Skin epidermis (tissue), 12 donors: Measurements from ENCODE around the gene HHATL.

ENCODE experiments used
- H3K27ac ChIP-seq, 21 experiments: fragments of 200-600 bp; sonication (generic) in 11 of 21; one replicate each; pipeline ENCODE4 v1.5.0; 2020; ENCODE audit warnings: mild to moderate bottlenecking in 3 of 21, inconsistent platforms in 2 of 21, moderate library complexity in 2 of 21
- H3K4me3 ChIP-seq, 7 experiments: fragments of 200-600 bp; sonication (generic) in 2 of 7; one replicate each; pipeline ENCODE4 v1.5.0; 2020; ENCODE audit warnings: inconsistent platforms in 2 of 7, mild to moderate bottlenecking in 2 of 7, moderate library complexity in 1 of 7

Gene HHATL

DNA sequence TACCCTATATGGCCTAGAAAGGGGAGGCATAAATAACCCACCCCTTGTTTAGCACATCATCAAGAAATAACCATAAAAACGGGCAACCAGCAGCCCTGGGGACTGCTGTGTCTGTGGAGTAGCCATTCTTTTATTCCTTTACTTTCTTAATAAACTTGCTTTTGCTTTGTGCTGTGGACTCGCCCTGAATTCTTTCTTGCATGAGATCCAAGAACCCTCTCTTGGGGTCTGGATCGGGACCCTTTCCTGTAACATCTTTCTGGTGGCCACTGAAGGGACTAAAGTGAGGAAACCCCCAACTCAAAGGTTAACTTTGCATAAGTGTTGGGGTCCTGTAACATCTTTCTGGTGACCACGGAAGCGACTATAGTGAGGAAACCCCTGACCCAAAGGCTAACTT, 15.7 kb upstream of the HHATL start:
- Histone ChIP-seq H3K4me3 (no peak overlapping the region), H3K27ac (no peak overlapping the region)

DNA sequence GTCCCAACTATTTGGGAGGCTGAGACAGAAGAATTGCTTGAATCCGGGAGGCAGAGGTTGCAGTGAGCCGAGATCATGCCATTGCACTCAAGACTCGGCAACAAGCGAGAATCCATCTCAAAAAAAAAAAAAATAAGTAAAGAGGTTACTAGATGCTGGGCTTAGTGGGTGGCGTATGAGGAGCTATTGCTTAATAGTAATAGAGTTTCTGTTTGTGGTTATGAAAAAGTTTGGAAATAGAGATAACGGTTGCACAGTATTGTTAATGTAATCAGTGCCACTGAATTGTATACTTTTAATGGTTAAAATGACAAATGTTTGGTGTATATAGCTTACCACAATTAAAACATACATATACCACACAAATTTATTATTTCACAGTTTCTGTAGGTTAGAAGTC, 14.7 kb upstream of the HHATL start:
- no peak overlapping the region for H3K27ac ChIP-seq
- H3K4me3 ChIP-seq: no peak overlapping the region

DNA sequence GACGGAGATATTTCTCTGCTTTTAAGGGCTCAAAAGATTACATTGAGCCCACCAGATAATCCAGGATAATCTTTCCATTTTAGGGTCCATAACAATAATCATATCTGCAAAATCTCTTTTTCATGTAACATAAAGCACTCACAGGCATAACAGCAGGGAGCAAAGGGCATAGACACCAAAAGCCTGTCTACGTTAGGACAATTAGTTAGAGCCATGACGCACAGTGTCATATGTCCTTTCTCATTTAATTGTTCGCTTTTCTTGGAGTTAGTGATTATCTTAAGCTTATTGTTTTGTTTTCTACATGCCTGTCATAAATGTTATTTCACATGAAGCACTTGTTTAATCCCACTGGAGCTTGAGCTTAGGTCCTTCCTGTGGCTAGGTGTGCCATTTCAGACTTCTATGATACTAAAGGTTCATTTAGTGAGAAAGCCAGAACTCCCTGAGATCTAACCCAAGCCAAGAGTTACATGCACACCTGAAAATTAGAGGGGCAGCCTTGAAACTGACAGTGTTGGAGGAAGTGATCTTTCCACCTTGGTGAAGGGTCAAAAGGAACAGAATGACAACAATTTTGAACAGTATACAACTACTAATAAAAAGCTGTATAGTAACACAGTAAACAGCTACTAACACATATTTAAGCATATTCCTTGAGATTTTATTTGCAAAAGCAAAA, 11.7 kb upstream of the HHATL start:
- no peak overlapping the region for H3K4me3 ChIP-seq
- H3K27ac ChIP-seq: no peak overlapping the region

DNA sequence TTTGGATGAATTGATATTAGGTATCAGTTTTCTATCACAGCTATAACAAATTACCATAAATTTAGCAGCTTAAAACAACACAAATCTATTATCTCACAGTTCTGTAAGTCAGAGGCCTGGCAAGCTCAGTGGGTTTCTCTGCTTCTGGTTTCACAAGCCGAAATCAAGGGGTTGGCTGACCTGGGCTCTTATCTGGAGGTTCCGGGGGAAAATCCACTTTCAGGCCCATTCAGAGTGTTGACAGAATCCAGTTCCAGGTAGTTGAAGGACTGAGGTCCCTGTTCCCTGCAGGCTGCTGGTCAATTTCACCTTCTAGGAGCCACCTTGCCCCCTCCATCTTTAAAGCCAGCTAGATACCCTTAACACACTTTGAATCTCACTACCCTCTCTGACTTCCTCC, 11.1 kb upstream of the HHATL start:
- Histone ChIP-seq H3K27ac (no peak overlapping the region), H3K4me3 (no peak overlapping the region)

DNA sequence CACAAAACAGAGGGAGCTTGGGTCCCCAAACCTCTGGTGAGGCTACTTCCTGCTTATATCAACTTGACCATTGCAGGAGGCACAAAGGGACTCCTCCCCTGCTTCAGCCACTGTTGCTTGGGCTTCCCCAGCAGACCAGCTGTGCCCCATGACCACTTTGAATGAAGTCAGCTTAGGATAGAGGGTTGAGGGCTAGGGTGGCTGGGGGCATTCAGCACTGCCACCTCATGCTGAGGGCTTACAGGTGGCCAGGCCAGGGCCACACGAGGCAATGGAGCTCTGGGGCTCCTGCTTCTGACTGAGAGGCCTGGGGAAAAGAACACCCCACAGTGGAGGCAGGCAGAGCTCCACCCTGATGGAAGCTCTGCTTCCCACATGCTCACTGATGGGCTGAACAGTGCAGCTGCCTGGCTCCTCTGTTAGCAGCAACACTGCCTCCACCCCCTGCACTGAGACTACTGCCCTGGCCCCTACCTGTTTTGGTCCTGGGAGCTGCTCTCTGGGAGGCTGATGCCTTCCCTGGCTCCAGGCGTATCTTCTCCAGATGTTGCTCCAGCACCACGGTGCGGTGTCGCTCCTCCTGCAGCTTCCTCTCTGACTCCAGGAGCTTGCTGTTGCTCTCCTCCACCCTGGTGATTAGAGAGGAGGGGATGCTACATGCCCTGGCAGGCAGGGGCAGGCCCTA, 10.2 kb upstream of the HHATL start:
- H3K27ac ChIP-seq: no peak overlapping the region
- no peak overlapping the region for H3K4me3 ChIP-seq

DNA sequence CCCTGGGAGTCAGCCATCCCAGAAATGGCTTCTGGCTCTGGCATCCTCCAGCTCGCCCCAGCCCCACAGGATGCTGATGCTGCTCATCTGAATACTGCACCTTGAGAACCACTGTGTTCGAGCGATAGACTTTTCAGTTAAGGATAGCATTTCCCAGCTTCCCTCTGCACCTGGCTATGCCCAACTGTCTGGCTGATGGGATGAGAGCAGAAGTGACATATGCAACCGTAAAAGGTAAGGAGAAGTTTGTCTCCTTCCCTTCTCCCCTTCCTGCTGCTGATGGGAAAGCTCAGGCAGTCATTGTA, 9.7 kb upstream of the HHATL start:
- H3K4me3 ChIP-seq: no peak overlapping the region
- no peak overlapping the region for H3K27ac ChIP-seq

DNA sequence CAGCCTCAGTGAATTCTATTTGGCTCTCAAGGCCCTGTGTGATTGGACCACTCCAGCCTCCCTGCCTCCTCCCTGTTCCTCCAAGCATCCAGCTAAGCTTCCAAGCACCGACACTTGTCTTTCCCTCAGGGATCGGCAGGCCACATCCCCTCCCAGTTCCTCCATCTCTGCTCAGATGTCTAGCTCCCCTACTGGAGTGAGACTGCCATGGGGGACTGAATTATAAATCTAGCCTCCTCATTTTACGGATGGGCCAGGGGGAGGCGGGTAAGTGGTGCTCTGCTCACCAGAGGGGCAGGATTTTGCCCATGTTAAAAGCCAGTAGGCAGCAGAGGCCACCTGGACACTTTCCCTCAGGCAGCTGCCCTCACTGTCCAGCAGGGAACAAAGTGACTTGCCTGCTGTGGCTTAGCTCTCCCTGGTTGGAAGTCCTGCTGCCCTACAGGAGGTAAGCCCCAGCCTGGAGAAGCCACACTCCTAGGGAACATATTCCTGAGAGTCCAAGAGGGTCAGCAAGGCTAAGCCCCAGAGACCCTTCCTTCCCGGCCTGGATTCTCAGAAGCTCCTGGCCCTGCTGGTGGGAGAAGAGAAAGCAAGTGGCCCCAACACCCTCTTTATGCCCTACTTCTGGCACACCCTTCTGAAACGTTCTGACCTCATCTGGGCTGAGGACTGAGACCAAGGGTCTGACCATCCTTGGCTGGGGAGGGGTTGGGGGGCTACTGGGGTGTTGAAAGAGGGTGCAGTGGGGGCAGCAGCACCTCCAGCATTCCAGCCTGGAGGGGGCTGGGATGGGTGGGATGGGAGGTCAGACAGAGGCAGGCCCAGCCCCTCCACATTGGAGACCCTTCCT, 9.1 kb upstream of the HHATL start:
- no peak overlapping the region for H3K27ac ChIP-seq
- no peak overlapping the region for H3K4me3 ChIP-seq

DNA sequence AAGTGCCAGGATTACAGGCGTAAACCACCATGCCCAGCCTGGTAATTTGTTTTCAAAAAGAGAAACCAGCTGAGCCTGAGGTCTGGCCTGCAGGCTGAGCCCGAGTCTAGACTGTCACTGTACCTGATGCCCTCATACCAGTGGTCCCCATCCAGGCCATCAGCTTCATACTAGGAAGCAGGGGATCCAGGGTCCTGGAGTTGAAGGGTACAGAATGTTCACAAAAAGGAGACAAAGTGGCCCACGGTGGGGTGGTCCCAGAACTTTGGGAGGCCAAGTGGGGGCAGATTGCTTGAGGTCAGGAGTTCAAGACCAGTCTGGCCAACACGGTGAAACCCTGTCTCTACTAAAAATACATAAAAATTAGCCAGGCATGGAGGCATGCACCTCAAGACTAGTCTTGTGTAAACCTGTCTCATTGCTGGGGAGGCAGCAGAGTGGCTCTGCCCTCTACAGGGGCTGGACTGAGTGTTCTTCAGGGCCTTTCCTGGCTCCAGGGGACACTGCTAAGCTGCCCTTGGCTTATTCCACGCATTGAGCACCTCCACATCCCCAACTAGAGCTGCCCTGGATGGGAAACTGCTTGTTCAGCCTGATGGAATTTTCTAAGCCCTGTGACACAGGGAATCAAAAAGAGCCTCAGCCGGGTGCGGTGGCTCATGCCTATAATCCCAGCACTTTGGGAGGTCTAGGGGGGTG, 7.9 kb upstream of the HHATL start:
- Histone ChIP-seq H3K4me3 (no peak overlapping the region), H3K27ac (no peak overlapping the region)

DNA sequence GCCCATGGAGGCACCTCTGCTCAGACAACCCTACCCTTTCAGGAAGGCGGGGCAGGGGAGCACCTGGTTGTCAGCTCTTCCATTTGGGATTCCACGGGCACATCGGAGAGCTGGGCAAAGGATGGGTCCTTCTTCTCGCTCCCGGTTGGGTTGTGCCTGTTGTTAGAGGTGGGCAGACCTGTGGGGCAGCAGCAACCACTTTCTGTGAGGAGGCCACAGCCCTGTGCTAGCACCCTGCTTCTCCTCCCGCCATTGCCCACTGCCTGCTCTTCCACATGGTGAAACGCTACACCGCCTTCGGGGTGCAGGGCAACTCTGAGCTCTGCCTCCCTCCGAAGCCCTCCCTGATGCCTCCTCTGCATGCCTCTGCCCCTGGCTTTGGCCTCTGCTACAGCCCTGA, 7.0 kb upstream of the HHATL start:
- Histone ChIP-seq H3K4me3 (no peak overlapping the region), H3K27ac (no peak overlapping the region)

DNA sequence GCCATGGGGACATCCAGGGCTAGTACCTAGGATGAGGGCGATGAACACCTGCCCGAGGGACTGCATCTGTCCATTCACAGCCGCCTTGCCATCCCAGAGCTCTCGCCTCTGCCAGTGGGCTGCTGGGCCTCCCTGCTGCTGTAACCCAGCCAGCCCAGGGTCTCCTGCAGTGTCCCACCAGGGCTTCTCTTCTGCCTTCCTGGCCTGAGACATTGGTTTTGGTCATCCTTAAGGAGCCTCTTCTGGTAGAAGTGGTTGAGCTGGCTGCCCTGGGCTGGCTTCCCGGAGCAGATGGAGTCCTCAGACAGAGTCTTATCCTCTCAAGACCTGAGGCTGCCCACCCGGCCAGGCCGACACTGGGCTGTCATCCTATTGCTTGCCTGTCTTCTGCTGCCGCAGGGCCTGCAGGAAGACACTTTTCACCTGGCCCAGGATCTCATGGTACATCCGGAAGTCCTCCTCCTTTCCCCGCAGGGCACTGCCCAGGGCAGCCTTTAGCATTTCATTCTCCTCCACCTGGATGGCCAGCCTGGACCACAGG, 6.1 kb upstream of the HHATL start:
- no peak overlapping the region for H3K4me3 ChIP-seq
- no peak overlapping the region for H3K27ac ChIP-seq

DNA sequence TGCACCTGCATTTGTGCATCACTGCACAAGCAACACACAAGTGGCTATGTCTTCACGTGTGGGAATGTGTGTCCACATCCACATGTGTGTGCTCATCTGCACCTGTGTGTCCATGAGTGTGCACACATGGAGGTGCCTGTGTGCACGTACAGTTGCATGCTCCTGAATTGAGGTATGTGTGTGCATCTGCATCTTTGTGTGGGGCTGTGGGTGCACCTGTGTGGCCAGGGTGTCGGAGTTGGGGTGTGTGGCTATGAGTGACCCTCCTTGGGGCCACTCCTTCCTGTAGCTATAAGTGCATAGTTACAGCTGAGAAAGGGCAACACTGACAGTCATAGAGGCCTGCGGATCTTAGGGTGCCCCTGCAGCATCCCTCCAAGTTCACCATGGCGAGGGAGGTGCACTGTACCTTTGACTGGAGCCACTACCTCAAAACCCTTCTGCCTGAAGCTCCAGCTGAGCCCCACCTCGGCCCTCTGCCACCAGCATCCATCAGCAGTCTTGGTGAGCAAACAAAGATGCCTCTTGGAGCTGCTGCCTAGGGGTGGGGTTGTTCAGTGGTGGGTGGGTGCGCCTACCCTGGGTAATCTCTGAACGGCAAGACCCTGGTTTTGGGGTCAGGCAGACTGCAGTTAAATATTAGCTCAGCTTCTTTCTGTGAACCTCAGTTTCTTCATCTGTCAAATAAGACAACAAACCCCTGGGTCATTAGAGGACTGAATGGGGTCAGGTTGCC, 5.2 kb upstream of the HHATL start:
- Histone ChIP-seq H3K4me3 (no peak overlapping the region), H3K27ac (no peak overlapping the region)

DNA sequence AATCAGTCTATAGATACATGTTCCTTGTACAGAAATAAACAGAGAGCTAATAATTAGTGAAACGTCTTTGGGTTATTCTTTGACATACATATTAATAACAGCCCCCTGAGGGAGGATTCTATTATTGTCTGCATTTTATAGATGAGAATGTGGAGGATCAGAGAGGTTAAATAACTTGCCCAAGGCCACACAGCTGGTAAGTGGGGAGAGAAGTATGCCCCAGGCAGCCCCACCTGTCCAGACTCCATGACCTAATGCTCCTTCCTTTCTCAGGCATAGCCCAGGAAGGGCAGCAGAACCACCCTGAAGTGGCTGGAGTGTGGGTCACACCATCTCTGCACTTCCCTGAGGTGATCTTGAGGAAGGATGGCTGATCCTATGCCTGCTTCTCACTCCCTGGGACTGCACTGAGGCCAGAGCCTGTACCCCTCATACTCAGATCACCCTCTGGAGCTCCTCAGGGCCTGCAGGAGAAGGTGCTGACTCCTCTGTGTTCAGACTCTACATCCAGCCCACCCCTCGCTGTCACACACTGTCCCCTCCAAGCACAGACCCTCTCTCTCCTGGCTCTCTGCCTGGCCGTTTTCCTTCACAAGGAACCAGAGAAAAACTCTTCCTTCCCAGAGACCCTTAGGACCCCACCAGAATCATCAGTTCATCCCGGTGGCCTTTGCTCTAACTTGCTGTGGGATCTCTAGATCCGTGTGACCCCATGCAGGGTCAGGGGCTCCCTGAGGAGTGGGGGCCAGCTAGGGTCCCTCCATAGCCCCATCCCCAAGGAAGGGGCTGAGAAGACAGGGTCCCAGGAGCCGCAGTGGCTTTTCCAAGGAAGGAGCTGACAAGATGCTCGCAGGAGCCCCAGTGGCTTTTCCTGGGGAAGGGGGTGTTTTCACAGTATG, 4.4 kb upstream of the HHATL start:
- no peak overlapping the region for H3K27ac ChIP-seq
- H3K4me3 ChIP-seq: no peak overlapping the region

DNA sequence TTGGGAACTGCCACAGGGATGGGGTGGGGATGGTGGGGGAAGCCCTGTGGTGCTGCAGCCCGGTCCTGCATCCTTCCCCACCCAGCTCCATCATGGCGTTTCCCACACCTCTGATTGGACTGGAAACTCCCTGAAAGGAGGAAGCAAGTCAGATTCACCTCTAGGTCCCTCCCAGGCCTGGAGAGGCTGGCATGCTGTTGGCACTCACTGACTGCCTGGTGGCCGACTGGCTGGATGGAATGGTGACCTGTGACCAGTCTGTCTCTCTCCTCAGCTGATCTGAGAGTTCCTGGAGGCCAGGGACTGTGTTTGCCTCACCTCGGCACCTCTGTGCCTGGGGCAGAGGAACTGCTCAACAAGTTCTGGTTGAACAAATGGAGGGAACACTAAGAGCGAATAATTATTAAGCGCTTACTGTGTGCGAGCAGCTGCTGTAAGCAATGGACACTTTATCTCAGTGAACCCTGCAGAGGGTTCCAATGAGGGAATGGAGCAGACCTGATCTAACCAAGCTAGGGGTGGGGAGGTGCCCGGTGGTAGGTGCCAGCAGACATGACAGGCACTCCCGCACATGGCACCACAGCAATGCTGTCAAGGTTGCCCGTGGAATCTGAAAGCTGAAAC, 3.5 kb upstream of the HHATL start:
- Histone ChIP-seq H3K27ac (no peak overlapping the region), H3K4me3 (no peak overlapping the region)

DNA sequence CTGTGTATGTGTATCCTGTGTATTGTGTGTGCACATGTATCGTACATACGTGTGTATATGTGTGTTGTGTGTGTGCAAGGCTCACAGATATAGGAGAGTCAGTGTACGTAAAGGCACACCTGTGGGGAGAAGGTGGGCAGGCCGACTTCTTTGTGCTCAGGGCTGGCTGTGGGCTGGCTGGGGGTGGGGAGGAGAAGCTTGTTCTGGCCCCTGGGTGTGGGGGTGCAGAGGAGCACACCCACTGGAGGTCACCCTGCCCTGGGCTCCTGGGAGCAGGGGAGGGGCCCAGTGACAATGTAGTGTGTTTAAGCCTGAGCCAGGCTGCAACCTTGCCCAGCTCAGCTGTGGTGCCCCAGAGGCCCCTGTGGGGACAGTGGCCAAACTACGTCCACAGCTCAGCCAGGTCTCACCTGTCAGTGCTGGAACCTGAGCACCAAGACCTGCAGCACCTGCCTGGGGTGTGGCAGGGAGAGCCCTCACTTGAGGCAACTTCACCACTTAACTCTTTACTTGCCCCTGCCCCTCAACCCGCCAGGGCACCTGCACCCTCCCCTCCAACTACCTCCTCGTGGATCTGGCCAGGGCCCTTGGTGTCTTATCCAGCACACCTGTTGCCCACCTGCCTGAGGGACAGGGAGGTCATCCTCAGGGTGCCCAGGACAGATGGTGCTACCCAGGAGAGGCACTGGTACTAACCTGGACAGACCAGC, 2.6 kb upstream of the HHATL start:
- H3K27ac ChIP-seq: no peak overlapping the region

DNA sequence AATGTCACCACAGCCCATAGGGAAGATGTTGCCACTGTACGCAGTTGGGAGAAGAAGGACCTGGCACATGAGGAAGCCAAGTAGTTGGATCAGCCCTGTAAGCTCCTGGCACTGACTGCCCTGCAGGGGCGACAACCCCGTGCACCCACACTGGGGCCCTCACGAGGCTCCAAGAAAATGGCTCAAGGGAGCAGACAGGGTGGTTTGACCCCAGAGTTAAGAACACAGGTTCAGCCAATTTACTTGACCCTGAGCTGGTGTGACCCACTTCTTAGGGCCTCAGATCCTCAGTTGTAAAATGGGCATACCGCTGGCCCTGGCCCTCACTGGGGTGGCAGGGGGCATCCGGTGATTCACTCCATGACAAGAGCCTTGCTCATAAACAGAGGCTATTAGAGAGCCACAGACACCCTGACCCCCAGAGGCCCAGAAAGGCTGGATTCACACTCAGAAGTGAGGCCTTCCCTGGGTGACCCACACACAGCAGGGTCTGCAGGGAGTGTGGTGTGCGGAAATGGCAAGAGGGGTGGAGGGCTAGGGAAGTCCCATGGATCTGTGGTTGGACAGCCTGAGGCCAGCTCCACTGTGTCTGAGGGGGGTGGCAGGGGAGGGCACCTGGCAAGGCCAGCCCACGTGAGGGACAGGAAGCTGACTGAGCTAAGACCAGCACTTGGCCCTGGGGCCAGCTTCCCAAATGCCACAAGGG, 1.7 kb upstream of the HHATL start:
- H3K27ac ChIP-seq: no peak overlapping the region
- no peak overlapping the region for H3K4me3 ChIP-seq

More for the DNA sequence above, 2.6 kb upstream of the HHATL start:
- H3K4me3 ChIP-seq: no peak overlapping the region

DNA sequence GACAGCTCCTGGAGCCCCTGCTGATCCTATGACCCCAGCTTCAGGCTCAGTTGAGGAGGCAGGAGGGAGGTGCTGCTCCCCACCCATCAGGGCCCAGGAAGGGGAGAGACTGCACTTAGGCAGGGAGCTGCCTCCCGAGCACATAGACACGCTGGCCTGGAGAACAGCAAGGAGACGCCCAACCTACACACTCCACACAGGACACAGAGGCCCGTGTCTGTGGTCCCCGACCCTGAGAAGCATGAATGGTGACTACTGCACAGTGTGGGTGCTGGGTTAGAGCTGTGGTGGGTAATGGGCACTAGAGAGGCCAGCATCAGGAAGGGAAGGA, 1.1 kb upstream of the HHATL start:
- Histone ChIP-seq H3K27ac (no peak overlapping the region), H3K4me3 (no peak overlapping the region)
